Endothelial cell of umbilical vein (primary cell): ENCODE data around the gene EPC2. TPM values are rescaled to one million over a fixed set of nuclear protein-coding genes. Genes with fewer than 3 reads are reported as not detected.

ENCODE experiments used
- BruUV-seq: library from RNA; stranded (reverse); fragments of 400-500 nt; replicated peaks from 2 replicates; lab custom pipeline; 2021; lab: Mats Ljungman, UMichigan
- CTCF ChIA-PET: fragments of 300-600, 350-600 bp; sonication (Branson Sonifier 250); formaldehyde crosslinking; loops from one replicate; lab custom pipeline; 2021; ENCODE audit warnings: antibody characterized with exemption, inconsistent platforms; lab: Charles Lee
- POLR2A ChIA-PET: fragments of 300-600, 350-600 bp; sonication (Branson Sonifier 250); formaldehyde crosslinking; loops from one replicate; lab custom pipeline; 2021; ENCODE audit warnings: antibody characterized with exemption, inconsistent platforms; lab: Charles Lee
- DNase-seq: peaks from one replicate; pipeline ENCODE4 v3.0.0-alpha.2; 2011; ENCODE audit warnings: low read depth, low spot score
- FAIRE-seq: peaks from 2 replicates; lab custom pipeline; 2011; peaks lifted over from hg19 to GRCh38; lab: Jason Lieb, UNC
- H2AFZ ChIP-seq: 2 replicates; pipeline ENCODE4 v1.6.0; 2012; ENCODE audit warnings: low read depth, low read length, control low read depth, inconsistent platforms
- H3K27ac ChIP-seq: 2 replicates; pipeline ENCODE4 v1.5.1; 2011; ENCODE audit warnings: low read depth, mild to moderate bottlenecking, control low read depth, low read length, moderate library complexity; ENCODE audit not compliant: insufficient read depth
- H3K27me3 ChIP-seq, 2 experiments: 2 replicates each; pipeline versions ENCODE4 v1.6.0 to v1.6.1; 2011; ENCODE audit warnings: low read length in 2 of 2, mixed read lengths in 1 of 2; ENCODE audit not compliant: control insufficient read depth in 2 of 2, insufficient read depth in 2 of 2
- H3K36me3 ChIP-seq, 2 experiments: 2 replicates in 1 of 2; 3 replicates in 1 of 2; pipeline ENCODE4 v1.5.1; 2011; ENCODE audit warnings: low read length in 2 of 2, mild to moderate bottlenecking in 1 of 2, moderate library complexity in 1 of 2; ENCODE audit not compliant: control insufficient read depth in 2 of 2, insufficient read depth in 2 of 2; ENCODE audit errors: extremely low read depth in 1 of 2
- H3K4me1 ChIP-seq: 3 replicates; pipeline ENCODE4 v1.5.1; 2011; ENCODE audit warnings: mild to moderate bottlenecking, low read length; ENCODE audit not compliant: control insufficient read depth, insufficient read depth; ENCODE audit errors: extremely low read depth
- H3K4me2 ChIP-seq: 2 replicates; pipeline ENCODE4 v1.6.1; 2011; ENCODE audit warnings: low read length, control low read depth, mixed read lengths; ENCODE audit not compliant: insufficient read depth
- H3K4me3 ChIP-seq, 3 experiments: fragments of 200-600 bp in 1 of 3; sonication (generic), shearing (Covaris generic) in 1 of 3; replicated peaks in 1 of 3; 2 replicates each; pipeline ENCODE4 v1.5.1; 2011 to 2016; ENCODE audit warnings: control low read depth in 3 of 3, low read length in 3 of 3, mild to moderate bottlenecking in 2 of 3, inconsistent platforms in 1 of 3, low read depth in 1 of 3, moderate library complexity in 1 of 3; ENCODE audit not compliant: insufficient read depth in 1 of 3
- H3K79me2 ChIP-seq: 2 replicates; pipeline ENCODE4 v1.6.0; 2012; ENCODE audit warnings: low read length, inconsistent platforms; ENCODE audit not compliant: control insufficient read depth, insufficient read depth
- H3K9ac ChIP-seq: replicated peaks from 2 replicates; pipeline ENCODE3; 2011; ENCODE audit warnings: low read length, control low read depth; ENCODE audit not compliant: insufficient read depth; ENCODE audit errors: extremely low read depth
- H3K9me1 ChIP-seq: replicated peaks from 3 replicates; pipeline ENCODE4 v1.6.0; 2011; ENCODE audit warnings: mild to moderate bottlenecking, low read length; ENCODE audit not compliant: control insufficient read depth, insufficient read depth; ENCODE audit errors: extremely low read depth
- H3K9me3 ChIP-seq: replicated peaks from 2 replicates; pipeline ENCODE4 v1.5.1; 2012; ENCODE audit warnings: low read length, inconsistent platforms; ENCODE audit not compliant: control insufficient read depth, insufficient read depth
- H4K20me1 ChIP-seq: replicated peaks from 2 replicates; pipeline ENCODE3; 2011; ENCODE audit warnings: mild to moderate bottlenecking, low read length; ENCODE audit not compliant: control insufficient read depth, insufficient read depth; ENCODE audit errors: extremely low read depth
- CTCF ChIP-seq, 2 donors: IDR thresholded peaks; 1 replicate in 1 of 2; 2 replicates in 1 of 2; pipeline ENCODE4 v1.5.1; 2011; ENCODE audit warnings: low read length in 2 of 2, mild to moderate bottlenecking in 2 of 2, moderate library complexity in 2 of 2, control low read depth in 1 of 2, inconsistent platforms in 1 of 2, low read depth in 1 of 2; ENCODE audit not compliant: insufficient read depth in 1 of 2; ENCODE audit errors: extremely low read depth in 1 of 2
- EZH2 ChIP-seq: IDR thresholded peaks from 2 replicates; pipeline ENCODE4 v1.6.1; 2012; ENCODE audit warnings: borderline replicate concordance, low read depth, mild to moderate bottlenecking, moderate library complexity, low read length, inconsistent platforms; ENCODE audit not compliant: severe bottlenecking
- FOS ChIP-seq: IDR thresholded peaks from 2 replicates; pipeline ENCODE4 v1.6.1; 2011; ENCODE audit warnings: mild to moderate bottlenecking, low read length, moderate library complexity, borderline replicate concordance; ENCODE audit not compliant: insufficient read depth
- GATA2 ChIP-seq: IDR thresholded peaks from 2 replicates; pipeline ENCODE4 v1.7.0; 2011; ENCODE audit warnings: low read depth, mild to moderate bottlenecking, moderate library complexity, mixed read lengths, low read length; ENCODE audit not compliant: insufficient read length, insufficient read depth
- JUN ChIP-seq: IDR thresholded peaks from 2 replicates; pipeline ENCODE4 v1.6.1; 2011; ENCODE audit warnings: borderline replicate concordance, low read depth; ENCODE audit not compliant: insufficient read length, insufficient read depth
- MYC ChIP-seq: IDR thresholded peaks from one replicate; pipeline ENCODE4 v1.6.1; 2011; ENCODE audit warnings: mild to moderate bottlenecking, low read depth, low read length
- POLR2A ChIP-seq: IDR thresholded peaks from 2 replicates; pipeline ENCODE4 v1.6.1; 2012; ENCODE audit warnings: low read depth, mild to moderate bottlenecking, control low read depth, low read length
- POLR2AphosphoS5 ChIP-seq: IDR thresholded peaks from 2 replicates; pipeline ENCODE4 v1.6.1; 2012; ENCODE audit warnings: low read depth, mild to moderate bottlenecking, control low read depth, low read length, moderate library complexity; ENCODE audit not compliant: insufficient read depth
- dilution Hi-C: fragments of 300-500 bp; cut with MboI; formaldehyde crosslinking; loops from one replicate; pipeline ENCODE4 v1.15.0; 2019; ENCODE audit warnings: low sequenced_read_pairs; ENCODE audit not compliant: extremely low pct_ligation_motif_present
- intact Hi-C: fragments of 100-400 bp; cut with micrococcal nuclease; formaldehyde crosslinking; loops from one replicate; pipeline ENCODE4 v1.10.0; 2022
- polyA plus RNA-seq, 4 experiments: library from polyadenylated mRNA; depleted of rRNA in 3 of 4; stranded (reverse) in 3 of 4; unstranded in 1 of 4; fragments of >200 nt; gene quantifications; 2 replicates each; pipeline versions ENCODE4 v1.2.1 to v1.2.3, GENCODE V29; 2011 to 2012; ENCODE audit warnings: missing spikeins in 1 of 4
- total RNA-seq: library from RNA; stranded (reverse); gene quantifications from 2 replicates; pipeline ENCODE4 v1.2.3, GENCODE V29; 2021
- TF ChIP-seq, protein P1 (sequence below): IDR thresholded peaks from 2 replicates; pipeline ENCODE4 v1.6.1; 2011; ENCODE audit not compliant: insufficient read depth, insufficient read length

The EPC2 gene
- total and polyA plus RNA-seq, 2 donors (not counting 3 experiments of a cell fraction or from before 2014, with no cell fraction given) = 15.1 to 25.2 TPM

- no peak overlapping the region for H3K4me3 ChIP-seq
- FAIRE-seq (no peak), DNase-seq (no peak)
- H4K20me1 ChIP-seq = no peaks in the 10 kb centered on the region
- TF ChIP-seq EZH2 (no peak), MYC (no peak), GATA2 (no peak), JUN (no peak), POLR2AphosphoS5 (no peak), FOS (no peak), POLR2A (no peak), CTCF (IDR thresholded peaks at IDR 0.05; ENCODE audit: extremely low read depth in 1 of 2, insufficient read depth in 1 of 2, low read depth in 1 of 2, low read length in 2 of 2) (no peak)
- TF ChIP-seq, protein P1, sequence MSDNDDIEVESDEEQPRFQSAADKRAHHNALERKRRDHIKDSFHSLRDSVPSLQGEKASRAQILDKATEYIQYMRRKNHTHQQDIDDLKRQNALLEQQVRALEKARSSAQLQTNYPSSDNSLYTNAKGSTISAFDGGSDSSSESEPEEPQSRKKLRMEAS = no peak
- ChIA-PET CTCF (no interaction called here), POLR2A (no interaction called here)
- no peaks in the 10 kb centered on the region for H3K9me1 ChIP-seq
- intact Hi-C loops = no loop called here
- H3K4me2 ChIP-seq = no peak overlapping the region
- no TSS peak for BruUV-seq
- no peaks in the 10 kb centered on the region for H3K36me3 ChIP-seq
- dilution Hi-C loops = no loop called here
- no peak overlapping the region for H2AFZ ChIP-seq
- no peak overlapping the region for H3K27ac ChIP-seq
- H3K4me1 ChIP-seq = no peaks in the 10 kb centered on the region
- no peaks in the 10 kb centered on the region for H3K79me2 ChIP-seq
- H3K9me3 ChIP-seq = no peaks in the 10 kb centered on the region
- no peak overlapping the region for H3K9ac ChIP-seq
- peaks cover 3 to 4% of the 10 kb centered on the region in 2 experiments for H3K27me3 ChIP-seq
These were observed 37.0 kb upstream of the EPC2 start for GRCh38 chr2:148607566-148607965.
